Measurements from ENCODE around the gene MKI67.
A peak's percentile ranks its signal among the peaks of the same experiment; 100 is the strongest.
"Not testable (repeated sequence)": the region's sequence is repeated elsewhere in the genome, so short reads cannot be mapped to it uniquely, and the experiment has no call there.

Gene MKI67

DNA sequence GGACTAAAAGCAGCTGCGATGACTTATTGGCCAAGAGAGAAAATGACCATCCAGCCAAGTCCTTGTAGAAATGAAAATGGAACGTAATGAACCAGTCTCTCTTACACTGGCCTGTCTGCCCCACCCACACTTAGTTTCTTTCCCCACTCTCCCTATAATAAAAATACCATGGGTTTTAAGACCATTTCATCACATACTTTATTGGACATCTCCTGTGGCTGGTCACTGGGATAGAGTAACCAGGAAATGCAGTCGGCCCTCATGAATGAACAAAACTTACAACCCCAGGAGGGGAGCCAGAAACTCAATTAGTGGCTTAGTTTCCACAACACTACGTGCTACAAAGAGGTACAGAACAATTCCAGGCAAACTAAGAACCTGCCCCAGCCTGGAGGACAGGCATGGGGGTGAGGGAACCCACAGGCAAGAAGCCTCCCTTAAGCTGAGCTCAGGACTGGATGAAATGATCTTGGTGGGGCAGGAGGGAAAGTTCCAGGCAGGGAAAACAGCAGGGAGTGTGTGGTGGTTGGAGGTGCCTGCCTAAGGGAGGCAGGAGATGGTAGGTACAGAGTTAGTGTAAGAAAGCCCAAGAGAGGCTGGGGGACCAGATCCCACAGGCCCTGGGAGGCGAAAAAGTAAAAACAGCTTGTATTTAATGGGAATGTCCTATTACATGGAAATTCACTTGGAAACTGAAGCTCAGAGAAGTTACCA is 29.6 kb downstream of the MKI67 start:
- no peak for DNase-seq (ENCODE audit: low read depth in 1 of 2, low spot score in 1 of 2)
- in situ Hi-C loops (cut with HindIII; ENCODE audit: low pct_unique_long_range_greater_than_20kb, low sequenced_read_pairs), result no loop called here
- TF ChIP-seq JUND (IDR thresholded peaks at IDR 0.05; ENCODE audit: low read depth), result no peak

DNA sequence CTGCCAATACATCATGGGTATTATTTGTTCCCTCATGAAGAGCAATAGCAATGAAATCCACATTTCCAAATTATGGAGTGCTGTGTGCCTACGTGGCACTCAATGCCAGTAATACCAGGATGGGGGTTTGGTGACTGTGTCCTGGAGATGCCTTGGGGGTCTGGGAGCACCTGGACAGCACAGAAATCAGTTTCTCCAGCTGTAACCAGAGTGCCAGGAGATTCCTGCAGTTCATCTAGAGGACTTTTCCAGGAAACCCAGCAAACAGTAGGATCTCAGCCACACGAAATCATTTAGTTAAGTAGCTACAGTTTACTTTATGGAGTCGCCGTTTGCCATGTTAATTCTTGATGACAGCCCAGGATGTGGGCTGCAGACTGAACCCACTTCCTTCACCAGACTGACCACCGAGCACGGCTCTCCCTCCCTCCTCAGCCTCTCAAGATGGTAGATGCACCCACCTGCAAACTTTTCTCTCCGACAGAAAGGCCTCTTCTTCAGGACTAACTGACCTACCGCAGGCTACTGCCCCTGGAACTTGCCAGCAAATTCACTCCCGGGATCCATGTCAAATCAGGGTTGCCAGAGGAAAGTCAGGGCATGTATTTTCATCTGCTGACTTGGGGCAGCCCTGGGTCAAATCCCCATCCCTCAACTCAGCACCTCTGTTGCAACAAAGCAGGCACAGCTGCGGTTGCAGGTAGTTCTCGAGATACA is 30.3 kb downstream of the MKI67 start:
- DNase-seq (ENCODE audit: low read depth in 1 of 2, low spot score in 1 of 2), result no peak
- TF ChIP-seq JUND (IDR thresholded peaks at IDR 0.05; ENCODE audit: low read depth), result no peak
- in situ Hi-C loops (cut with HindIII; ENCODE audit: low pct_unique_long_range_greater_than_20kb, low sequenced_read_pairs), result no loop called here

DNA sequence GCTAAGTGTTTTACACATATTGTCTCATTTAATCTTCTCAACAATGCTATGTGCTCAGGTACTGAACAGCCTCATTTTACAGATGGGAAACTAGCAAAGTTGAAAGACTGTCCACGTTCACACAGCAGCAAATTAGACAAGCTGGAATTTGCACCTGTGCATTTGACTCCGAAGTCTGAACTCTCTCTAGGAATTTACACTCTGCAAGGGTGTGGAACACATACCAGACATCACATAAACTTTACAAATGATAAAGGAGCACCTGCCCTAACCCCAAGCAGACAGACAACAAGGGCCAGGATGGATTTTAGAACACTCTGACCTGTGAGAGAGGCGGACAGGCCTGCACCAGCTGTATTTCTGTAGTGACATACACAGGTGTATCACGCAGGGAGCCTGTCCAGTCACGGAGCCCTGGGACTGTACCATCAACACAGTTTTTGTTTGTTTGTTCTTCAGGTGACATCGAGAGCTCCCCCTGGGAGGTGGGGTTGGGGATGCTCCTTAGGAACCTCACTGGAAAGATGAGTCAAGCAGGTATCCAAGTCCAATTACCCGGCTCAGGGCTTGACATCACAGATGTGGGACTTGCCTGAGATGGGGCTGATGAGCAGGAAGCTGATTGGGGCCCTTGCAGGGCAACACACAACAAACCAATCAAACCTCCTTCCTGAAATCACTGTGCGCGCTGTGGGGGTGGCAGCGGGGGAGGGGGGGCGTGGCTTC is 31.0 kb downstream of the MKI67 start:
- no peak for TF ChIP-seq JUND (IDR thresholded peaks at IDR 0.05; ENCODE audit: low read depth)
- peak in 1 of 2 experiments; percentile 32 for DNase-seq (ENCODE audit: low read depth in 1 of 2, low spot score in 1 of 2)
- in situ Hi-C loops (cut with HindIII; ENCODE audit: low pct_unique_long_range_greater_than_20kb, low sequenced_read_pairs), result no loop called here

DNA sequence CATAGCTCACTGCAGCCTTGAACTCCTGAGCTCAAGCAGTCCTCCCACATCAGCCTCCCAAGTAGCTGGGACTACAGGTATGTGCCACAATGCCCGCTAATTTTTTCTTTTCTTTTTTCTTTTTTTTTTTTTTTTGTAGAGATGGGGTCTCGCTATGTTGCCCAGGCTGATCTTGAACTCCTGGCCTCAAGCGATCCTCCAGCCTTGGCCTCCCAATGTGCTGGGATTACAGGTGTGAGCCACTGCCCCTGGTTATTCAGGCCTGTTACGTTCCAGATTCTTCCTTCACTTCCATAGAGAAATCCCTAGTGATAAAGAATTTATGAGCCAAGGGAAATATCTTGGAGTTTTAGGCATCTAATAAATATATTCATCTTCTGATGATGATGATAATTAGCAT is 31.6 kb downstream of the MKI67 start:
- in situ Hi-C loops (cut with HindIII; ENCODE audit: low pct_unique_long_range_greater_than_20kb, low sequenced_read_pairs), result not testable (repeated sequence)

DNA sequence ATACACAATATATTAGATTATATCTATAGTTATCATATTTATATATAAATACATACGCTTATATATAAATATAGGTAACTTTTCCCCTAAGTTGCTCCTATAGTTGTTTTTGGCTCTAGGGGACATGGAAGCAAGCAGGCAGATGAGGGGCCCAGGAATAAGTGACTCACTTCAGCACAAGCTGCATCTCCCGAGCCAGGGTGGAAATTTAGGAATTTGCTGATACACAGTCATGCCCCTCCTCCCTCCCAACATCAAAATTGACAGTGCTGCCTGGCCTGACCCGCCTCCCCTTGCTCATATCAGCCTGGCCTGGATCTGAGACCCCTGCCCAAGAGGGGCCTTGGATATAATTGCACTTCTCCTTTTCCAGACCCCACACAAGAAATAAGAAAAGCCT is 33.8 kb downstream of the MKI67 start:
- no peak for DNase-seq (ENCODE audit: low read depth in 1 of 2, low spot score in 1 of 2)
- TF ChIP-seq JUND (IDR thresholded peaks at IDR 0.05; ENCODE audit: low read depth), result no peak
- in situ Hi-C loops (cut with HindIII; ENCODE audit: low pct_unique_long_range_greater_than_20kb, low sequenced_read_pairs), result no loop called here

More for the DNA sequence above, 31.6 kb downstream of the MKI67 start:
- not testable (repeated sequence) for DNase-seq (ENCODE audit: low read depth in 1 of 2, low spot score in 1 of 2)

DNA sequence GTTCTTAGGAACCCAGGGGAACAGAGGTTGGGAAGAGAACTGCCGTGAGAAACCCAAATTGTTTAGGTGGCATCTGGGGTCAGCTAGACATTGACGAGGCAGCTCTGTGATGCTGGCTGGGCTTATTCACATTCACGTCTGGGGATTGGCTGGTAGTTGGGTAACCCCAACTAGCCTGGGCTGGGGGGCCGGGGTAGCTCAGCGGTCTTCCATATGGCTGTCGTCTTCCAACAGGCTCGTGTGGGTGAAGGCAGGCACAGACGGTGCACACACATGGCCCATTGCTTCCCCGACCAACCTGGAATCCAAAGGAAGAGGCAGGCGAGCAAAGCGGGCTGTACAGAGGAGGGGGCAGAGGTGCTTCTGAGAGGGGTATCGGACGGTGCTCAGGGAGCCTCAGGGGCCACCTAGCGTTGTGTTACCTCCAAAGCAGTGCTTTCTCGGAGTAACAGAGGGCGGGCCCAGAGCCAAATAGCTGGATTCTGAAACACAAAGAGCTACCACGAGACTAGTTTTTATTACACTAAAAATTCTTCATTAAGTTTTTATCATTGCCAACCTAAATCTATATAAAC is 34.5 kb downstream of the MKI67 start:
- in situ Hi-C loops (cut with HindIII; ENCODE audit: low pct_unique_long_range_greater_than_20kb, low sequenced_read_pairs), result no loop called here
- DNase-seq (ENCODE audit: low read depth in 1 of 2, low spot score in 1 of 2), result no peak
- TF ChIP-seq JUND (IDR thresholded peaks at IDR 0.05; ENCODE audit: low read depth), result no peak

DNA sequence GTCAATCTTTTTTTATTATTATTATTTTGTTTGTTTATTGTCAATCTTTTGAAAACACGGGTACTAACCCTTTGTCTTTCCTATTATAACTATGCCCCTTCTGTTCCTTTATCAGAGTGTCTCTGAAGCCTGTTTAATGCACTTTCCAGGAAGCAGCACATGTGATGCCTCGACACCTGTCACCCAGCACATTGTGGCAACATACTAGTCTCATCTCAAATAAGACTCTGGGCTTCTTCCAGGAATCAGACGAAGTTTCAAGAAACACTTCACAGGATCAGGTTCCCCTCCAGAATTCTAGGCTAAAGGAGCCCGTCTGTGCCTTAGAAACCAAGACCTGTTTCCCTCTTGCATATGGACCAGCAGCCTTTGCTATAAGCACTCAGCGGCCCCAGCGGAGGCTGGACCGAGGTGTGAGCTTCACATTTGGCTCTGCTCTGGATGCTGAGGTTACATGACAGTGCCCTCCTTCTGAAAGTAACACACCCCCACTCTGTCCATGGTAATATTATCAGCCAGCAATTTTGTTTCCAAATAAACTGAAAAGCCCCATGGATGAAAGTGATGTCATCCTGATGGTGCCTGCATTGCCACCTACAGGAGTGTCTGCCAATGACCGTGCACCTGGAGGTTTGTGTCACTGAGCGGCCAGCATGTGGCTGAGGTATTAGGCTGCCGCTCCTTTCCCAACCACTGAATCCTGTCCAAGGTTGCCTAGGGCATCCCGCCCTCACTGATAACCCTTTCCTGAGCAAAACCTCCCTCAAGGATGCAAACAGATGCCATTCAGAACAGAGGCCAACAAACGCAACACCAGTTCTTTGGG is 38.1 kb downstream of the MKI67 start:
- peak; percentile 14 to 36 for DNase-seq (ENCODE audit: low read depth in 1 of 2, low spot score in 1 of 2)
- in situ Hi-C loops (cut with HindIII; ENCODE audit: low pct_unique_long_range_greater_than_20kb, low sequenced_read_pairs), result no loop called here
- TF ChIP-seq JUND (IDR thresholded peaks at IDR 0.05; ENCODE audit: low read depth), result no peak

DNA sequence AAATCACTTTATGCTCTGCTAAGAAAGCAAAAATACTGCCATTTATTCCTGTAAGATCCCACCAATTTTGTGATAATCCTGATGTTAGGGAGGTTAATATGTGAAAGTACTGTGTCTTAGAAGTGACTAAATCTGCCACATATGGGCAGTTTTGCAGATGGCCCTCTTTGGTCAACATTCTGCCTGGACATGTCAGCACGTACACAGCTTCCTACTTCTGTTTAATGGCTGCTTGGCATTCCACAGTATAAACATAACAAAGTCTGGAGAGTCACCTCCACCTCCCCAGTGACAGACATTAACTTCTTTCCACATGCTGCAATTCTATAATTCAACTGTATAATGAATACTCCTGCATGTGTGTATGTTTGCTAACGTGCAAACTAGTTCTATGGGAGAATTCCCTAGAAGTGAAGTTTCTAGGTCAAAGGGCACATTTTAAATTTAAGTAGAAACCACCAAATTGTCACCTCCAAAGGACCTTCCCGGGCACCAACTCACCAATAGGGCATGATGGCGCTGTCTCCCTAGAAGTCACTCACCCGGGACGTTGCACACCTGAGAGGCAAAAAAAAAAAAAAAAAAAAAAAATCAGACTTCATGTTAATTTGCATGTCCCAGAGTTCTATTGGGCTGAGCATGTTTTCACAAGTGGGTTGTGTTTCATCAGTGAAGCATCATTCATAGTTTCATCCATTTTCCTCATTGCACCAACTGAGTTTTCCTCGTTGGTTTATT is 38.9 kb downstream of the MKI67 start:
- TF ChIP-seq JUND (IDR thresholded peaks at IDR 0.05; ENCODE audit: low read depth), result no peak
- in situ Hi-C loops (cut with HindIII; ENCODE audit: low pct_unique_long_range_greater_than_20kb, low sequenced_read_pairs), result no loop called here
- no peak for DNase-seq (ENCODE audit: low read depth in 1 of 2, low spot score in 1 of 2)

DNA sequence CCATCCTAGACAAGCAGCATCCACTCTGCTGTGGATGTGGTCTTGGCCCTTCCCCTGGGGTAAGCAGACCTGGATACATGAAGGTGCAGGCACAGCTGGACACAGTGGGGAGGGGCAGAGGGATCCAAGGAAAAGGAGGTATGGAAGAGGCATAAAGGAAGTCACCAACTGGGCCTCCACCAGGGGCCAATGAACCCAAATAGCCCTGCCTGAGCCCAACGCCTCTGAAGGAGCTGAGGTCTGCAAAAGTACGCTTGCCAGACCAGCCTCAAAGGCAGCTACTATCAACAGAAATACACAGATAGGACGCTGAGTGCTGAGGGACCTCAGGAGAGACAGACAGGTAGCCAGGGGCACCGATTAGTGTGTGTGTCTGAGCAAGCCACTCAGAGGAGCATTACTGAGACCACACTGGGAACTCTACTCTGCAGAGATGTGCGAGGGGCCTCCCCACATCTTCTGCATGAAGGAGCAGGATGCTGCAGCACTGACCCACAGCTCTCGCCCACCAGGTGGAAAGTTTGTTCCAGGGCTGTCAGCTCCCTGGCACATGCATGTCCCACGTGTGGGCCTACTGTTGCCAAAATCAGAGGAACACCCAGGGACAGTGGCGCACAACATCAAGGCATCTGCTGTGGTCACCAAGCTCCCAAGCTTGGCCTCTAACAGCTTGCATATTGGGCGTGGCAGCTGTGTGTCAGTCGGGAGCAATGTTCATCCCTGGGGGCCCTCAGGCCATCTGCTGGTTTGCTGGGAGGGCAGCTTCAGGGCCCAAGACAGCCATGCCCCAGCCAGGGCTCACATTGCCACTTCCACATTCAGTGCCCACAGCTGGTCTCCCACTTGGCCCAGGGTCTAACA is 40.0 kb downstream of the MKI67 start:
- DNase-seq (ENCODE audit: low read depth in 1 of 2, low spot score in 1 of 2), result no peak
- in situ Hi-C loops (cut with HindIII; ENCODE audit: low pct_unique_long_range_greater_than_20kb, low sequenced_read_pairs), result no loop called here

DNA sequence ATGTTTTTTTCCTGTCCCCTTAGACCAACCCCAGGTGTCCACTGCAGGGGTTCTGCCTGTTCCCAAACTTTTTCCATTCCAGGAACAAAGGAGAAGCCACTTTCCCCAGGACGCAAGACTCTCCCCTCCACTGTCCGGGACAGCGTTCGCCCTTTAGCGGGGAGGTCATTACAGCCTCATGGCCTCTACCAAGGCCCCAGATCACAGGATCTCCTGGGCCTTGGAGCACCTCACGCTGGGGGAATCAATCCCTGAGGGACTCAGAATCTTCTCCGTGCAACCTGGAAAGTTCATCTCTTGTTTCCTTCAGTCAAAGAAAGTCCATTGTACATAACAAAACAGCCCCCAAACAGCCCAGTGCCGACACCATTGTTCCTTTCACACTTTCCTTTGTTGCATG is 41.2 kb downstream of the MKI67 start:
- no peak for DNase-seq (ENCODE audit: low read depth in 1 of 2, low spot score in 1 of 2)
- in situ Hi-C loops (cut with HindIII; ENCODE audit: low pct_unique_long_range_greater_than_20kb, low sequenced_read_pairs), result no loop called here
- no peak for TF ChIP-seq JUND (IDR thresholded peaks at IDR 0.05; ENCODE audit: low read depth)

More for the DNA sequence above, 40.0 kb downstream of the MKI67 start:
- TF ChIP-seq JUND (IDR thresholded peaks at IDR 0.05; ENCODE audit: low read depth), result no peak

DNA sequence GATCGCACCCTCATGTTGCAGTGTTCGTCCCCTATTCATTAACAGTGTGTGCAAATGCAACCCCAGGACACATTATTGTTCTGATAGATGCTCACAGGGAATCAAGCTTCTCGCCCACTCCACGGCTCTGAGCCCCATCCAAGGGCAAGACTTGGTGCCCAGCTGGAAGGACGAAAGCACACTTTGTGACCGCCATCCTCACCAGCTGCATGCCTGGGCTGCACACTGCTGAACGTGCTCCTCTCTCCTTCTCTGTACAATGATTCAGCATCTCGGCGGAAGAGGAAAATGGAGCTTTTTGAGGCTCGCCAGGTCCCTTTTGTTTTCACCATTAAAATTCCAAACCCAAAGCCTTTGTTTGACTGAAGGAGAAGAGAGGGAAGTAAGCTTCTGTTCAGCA is 41.9 kb downstream of the MKI67 start:
- in situ Hi-C loops (cut with HindIII; ENCODE audit: low pct_unique_long_range_greater_than_20kb, low sequenced_read_pairs), result no loop called here
- no peak for DNase-seq (ENCODE audit: low read depth in 1 of 2, low spot score in 1 of 2)
- TF ChIP-seq JUND (IDR thresholded peaks at IDR 0.05; ENCODE audit: low read depth), result no peak

Measured in T47D (cell line).